Urinary bladder (tissue), 4 donors: ENCODE results near the gene KRT7. TPM values are rescaled to one million over a fixed set of nuclear protein-coding genes. Genes with fewer than 3 reads are reported as not detected.

Experiments
- DNase-seq: peaks from one replicate; pipeline ENCODE4 v3.0.0-alpha.2; 2015; ENCODE audit errors: extremely low spot score
- H3K27ac ChIP-seq: one replicate; pipeline ENCODE4 v1.5.1; 2013; ENCODE audit warnings: low read depth, mild to moderate bottlenecking, moderate library complexity
- H3K36me3 ChIP-seq: one replicate; pipeline ENCODE4 v1.6.1; 2013; ENCODE audit warnings: mild to moderate bottlenecking, moderate library complexity; ENCODE audit not compliant: insufficient read depth
- H3K4me1 ChIP-seq: one replicate; pipeline ENCODE4 v1.6.1; 2013; ENCODE audit warnings: mild to moderate bottlenecking, moderate library complexity; ENCODE audit not compliant: insufficient read depth
- H3K4me3 ChIP-seq: one replicate; pipeline ENCODE4 v1.5.1; 2013; ENCODE audit warnings: low read depth, low read length
- WGBS: extraction: QIAGEN DNeasy Blood & Tissue Kit; methylation state at CpG from one replicate; pipeline ENCODE4 v1.1.7; 2013; 5-methylcytosine and 5-hydroxymethylcytosine counted together
- polyA plus RNA-seq: library from polyadenylated mRNA; stranded (reverse); fragments of 200-250 nt; gene quantifications from one replicate; pipeline ENCODE4 v1.2.3, GENCODE V29; 2013
- total RNA-seq: library from RNA; depleted of rRNA; stranded (reverse); fragments of >200 nt; gene quantifications from one replicate; pipeline ENCODE4 v1.2.3, GENCODE V29; 2014
- donor health status: healthy with polysubstance abuse.
- donor health status: healthy.

KRT7 gene
- total and polyA plus RNA-seq, 2 donors, result 147 to 158 TPM

DNA sequence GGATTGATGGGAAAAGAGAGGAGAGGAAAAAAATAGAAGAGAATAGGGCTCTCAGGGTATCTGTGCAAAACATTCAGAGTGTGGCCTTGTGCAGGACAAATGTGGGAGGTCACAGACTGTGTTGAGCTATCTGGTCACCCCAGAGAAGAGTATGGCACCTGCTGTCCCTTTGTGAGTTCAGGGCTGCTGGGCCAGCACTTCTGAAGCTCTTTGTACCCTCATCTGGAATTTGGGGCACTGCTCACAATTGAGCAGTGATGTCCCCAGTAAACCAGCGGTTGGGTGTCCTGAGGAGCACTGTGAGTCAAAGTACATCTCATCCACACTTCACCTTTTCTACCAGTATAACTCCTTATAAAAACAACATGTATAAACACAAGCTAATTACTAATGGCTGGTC lies 60.9 kb downstream of the KRT7 start:
- Histone ChIP-seq H3K36me3 (no peaks in the 10 kb centered on the region), H3K4me1 (no peaks in the 10 kb centered on the region), H3K27ac (no peak overlapping the region), H3K4me3 (no peak overlapping the region)
- 92% methylated on average over 1 of the region's 1 CpG for WGBS
- no peak for DNase-seq

DNA sequence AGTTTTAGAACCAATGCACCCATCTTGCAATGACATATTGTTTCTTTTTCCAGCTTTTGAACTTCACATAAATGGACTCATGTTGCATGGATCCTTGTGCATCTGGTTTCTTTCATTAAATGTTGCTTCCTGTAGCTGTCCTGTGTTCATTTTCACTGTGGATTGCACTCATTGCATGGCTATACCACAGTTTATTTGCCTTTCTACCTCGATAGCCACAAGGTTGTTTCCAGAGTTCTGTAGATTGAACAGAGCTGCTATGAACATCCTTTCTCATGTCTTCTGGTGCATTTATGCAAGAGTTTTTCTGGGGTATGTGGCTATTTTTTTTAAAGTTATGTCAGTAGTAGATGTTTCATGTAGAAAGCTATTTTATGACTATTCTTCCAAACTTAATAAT lies 61.8 kb downstream of the KRT7 start:
- Histone ChIP-seq H3K27ac (no peak overlapping the region), H3K4me1 (no peaks in the 10 kb centered on the region), H3K36me3 (no peaks in the 10 kb centered on the region), H3K4me3 (no peak overlapping the region)
- WGBS, result 28% methylated on average over 1 of the region's 1 CpG
- DNase-seq, result no peak

DNA sequence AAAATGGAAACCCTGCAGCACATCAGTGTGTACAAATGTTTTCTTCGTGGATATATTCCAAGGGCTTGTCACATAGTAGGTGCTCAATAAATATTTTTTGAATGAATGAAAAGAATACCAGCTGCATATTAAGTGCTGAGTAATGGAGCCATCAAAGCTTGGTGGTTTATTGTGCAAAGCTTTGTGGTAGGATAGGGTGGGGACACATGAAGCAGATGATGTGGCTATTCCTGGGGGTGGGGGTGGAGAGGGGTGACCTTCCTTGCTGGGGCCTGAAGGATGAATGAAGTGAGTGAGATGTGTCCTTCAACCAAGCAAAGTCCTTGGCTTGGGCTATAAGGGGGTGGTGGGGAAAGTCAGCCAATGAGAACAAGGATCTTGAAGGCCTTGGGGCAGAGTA lies 62.6 kb downstream of the KRT7 start:
- Histone ChIP-seq H3K4me3 (no peak overlapping the region), H3K27ac (no peak overlapping the region), H3K36me3 (no peaks in the 10 kb centered on the region), H3K4me1 (no peaks in the 10 kb centered on the region)
- DNase-seq, result no peak
- 80% methylated on average over 1 of the region's 1 CpG for WGBS

DNA sequence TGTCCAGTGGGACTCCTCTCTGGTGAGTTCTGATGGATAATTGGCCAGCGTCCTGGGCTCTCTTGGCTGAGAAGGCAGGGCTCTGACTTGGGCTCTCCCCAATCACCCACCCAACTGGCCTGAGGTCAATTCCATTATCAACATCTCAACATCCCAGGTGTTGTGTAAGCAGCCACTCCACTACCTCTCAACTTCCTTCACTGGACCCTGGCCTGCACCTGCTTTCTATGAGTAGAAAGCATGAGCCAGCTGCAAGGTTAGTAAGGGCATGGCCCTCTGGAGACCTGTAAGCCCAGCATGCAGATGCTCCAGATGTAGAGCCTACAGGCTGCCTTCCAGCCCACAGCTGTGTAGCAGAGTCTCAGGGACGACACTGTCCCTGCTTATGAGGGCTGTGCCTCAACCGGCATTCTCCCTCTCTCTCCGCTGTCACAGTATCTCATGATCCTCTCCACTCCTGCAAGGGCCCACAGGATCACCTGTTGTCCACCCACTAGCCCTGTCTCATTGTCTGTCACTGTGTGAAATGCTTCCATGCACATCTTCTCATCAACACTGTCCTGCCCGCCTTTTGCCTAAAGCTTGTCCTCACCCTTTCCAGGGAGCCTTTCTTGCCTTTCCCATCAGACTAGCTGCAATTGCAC lies 63.7 kb downstream of the KRT7 start:
- Histone ChIP-seq H3K4me3 (no peak overlapping the region), H3K27ac (no peak overlapping the region), H3K4me1 (no peaks in the 10 kb centered on the region), H3K36me3 (no peaks in the 10 kb centered on the region)
- WGBS, result 90% methylated on average over 5 of the region's 5 CpGs
- DNase-seq, result no peak

Other genes with a start within 250 kb of the KRT7 start
- gene TAMALIN, start 226.3 kb upstream of the KRT7 start, total RNA-seq, result 13.0 TPM
- 51.8 TPM for gene TAMALIN, start 226.3 kb upstream of the KRT7 start, polyA plus RNA-seq
- gene NR4A1, start 181.8 kb upstream of the KRT7 start, total RNA-seq, result 18.3 TPM
- gene NR4A1, start 181.8 kb upstream of the KRT7 start, polyA plus RNA-seq, result 307 TPM
- 20.4 TPM for gene ATG101, start 163.3 kb upstream of the KRT7 start, total RNA-seq
- 46.4 TPM for gene ATG101, start 163.3 kb upstream of the KRT7 start, polyA plus RNA-seq
- gene SMIM41, start 153.5 kb upstream of the KRT7 start, total RNA-seq, result 3.4 TPM
- gene SMIM41, start 153.5 kb upstream of the KRT7 start, polyA plus RNA-seq, result 5.5 TPM
- gene KRT80, start 41.2 kb upstream of the KRT7 start, total RNA-seq, result 1.7 TPM
- gene KRT80, start 41.2 kb upstream of the KRT7 start, polyA plus RNA-seq, result 3.0 TPM
- gene KRT86, start 41.4 kb downstream of the KRT7 start, total RNA-seq, result not detected
- 0.15 TPM for gene KRT86, start 41.4 kb downstream of the KRT7 start, polyA plus RNA-seq
- not detected for gene KRT81, start 58.3 kb downstream of the KRT7 start, total RNA-seq
- not detected for gene KRT81, start 58.3 kb downstream of the KRT7 start, polyA plus RNA-seq
- gene KRT83, start 88.2 kb downstream of the KRT7 start, total RNA-seq, result not detected
- not detected for gene KRT83, start 88.2 kb downstream of the KRT7 start, polyA plus RNA-seq
- gene KRT85, start 134.2 kb downstream of the KRT7 start, total RNA-seq, result not detected
- gene KRT85, start 134.2 kb downstream of the KRT7 start, polyA plus RNA-seq, result not detected
- not detected for gene KRT84, start 152.4 kb downstream of the KRT7 start, total RNA-seq
- not detected for gene KRT84, start 152.4 kb downstream of the KRT7 start, polyA plus RNA-seq
- not detected for gene KRT82, start 173.1 kb downstream of the KRT7 start, total RNA-seq
- gene KRT82, start 173.1 kb downstream of the KRT7 start, polyA plus RNA-seq, result 0.06 TPM
- gene KRT75, start 201.1 kb downstream of the KRT7 start, total RNA-seq, result not detected
- gene KRT75, start 201.1 kb downstream of the KRT7 start, polyA plus RNA-seq, result not detected
- gene KRT6B, start 218.9 kb downstream of the KRT7 start, total RNA-seq, result not detected
- not detected for gene KRT6B, start 218.9 kb downstream of the KRT7 start, polyA plus RNA-seq
- not detected for gene KRT6C, start 240.6 kb downstream of the KRT7 start, total RNA-seq
- not detected for gene KRT6C, start 240.6 kb downstream of the KRT7 start, polyA plus RNA-seq